Measurements from ENCODE around the gene MAPK8IP2. TPM values are rescaled to one million over a fixed set of nuclear protein-coding genes. Genes with fewer than 3 reads are reported as not detected.

The MAPK8IP2 gene
- total RNA-seq, 1 donor from 2014 or later = 1.7 TPM

DNA sequence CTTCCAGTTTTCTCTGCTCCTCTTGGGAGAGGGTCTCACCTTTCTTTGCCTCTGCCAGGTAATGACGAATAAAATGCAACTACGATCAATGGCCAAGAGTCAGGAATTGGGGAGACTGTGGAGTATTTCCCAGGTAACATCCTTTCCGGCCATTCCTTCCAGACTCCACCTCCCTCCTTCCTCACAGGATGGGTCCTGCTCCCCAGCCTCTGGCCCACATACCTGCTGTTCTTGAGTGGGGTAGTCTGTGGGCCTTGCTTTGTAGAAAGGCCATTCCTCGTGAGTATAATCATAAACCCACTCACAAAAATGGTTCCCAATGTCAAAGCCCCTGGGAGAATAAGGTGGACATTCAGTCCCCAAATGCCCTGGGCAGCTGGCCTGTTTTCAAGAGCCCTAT is 20.8 kb upstream of the MAPK8IP2 start:
- DNase-seq (no peak), ATAC-seq (no peak)
- Histone ChIP-seq H3K27me3 (ENCODE audit: low read depth) (no peaks in the 10 kb centered on the region), H3K36me3 (peaks cover 4% of the 10 kb centered on the region), H3K4me1 (peaks cover 18% of the 10 kb centered on the region), H3K9me3 (no peaks in the 10 kb centered on the region), H3K4me3 (no peak overlapping the region), H3K27ac (no peak overlapping the region)
- intact Hi-C loops (cut with DNase I) = no loop called here
- TF ChIP-seq, protein P1, sequence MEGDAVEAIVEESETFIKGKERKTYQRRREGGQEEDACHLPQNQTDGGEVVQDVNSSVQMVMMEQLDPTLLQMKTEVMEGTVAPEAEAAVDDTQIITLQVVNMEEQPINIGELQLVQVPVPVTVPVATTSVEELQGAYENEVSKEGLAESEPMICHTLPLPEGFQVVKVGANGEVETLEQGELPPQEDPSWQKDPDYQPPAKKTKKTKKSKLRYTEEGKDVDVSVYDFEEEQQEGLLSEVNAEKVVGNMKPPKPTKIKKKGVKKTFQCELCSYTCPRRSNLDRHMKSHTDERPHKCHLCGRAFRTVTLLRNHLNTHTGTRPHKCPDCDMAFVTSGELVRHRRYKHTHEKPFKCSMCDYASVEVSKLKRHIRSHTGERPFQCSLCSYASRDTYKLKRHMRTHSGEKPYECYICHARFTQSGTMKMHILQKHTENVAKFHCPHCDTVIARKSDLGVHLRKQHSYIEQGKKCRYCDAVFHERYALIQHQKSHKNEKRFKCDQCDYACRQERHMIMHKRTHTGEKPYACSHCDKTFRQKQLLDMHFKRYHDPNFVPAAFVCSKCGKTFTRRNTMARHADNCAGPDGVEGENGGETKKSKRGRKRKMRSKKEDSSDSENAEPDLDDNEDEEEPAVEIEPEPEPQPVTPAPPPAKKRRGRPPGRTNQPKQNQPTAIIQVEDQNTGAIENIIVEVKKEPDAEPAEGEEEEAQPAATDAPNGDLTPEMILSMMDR (IDR thresholded peaks at IDR 0.05) = no peak

DNA sequence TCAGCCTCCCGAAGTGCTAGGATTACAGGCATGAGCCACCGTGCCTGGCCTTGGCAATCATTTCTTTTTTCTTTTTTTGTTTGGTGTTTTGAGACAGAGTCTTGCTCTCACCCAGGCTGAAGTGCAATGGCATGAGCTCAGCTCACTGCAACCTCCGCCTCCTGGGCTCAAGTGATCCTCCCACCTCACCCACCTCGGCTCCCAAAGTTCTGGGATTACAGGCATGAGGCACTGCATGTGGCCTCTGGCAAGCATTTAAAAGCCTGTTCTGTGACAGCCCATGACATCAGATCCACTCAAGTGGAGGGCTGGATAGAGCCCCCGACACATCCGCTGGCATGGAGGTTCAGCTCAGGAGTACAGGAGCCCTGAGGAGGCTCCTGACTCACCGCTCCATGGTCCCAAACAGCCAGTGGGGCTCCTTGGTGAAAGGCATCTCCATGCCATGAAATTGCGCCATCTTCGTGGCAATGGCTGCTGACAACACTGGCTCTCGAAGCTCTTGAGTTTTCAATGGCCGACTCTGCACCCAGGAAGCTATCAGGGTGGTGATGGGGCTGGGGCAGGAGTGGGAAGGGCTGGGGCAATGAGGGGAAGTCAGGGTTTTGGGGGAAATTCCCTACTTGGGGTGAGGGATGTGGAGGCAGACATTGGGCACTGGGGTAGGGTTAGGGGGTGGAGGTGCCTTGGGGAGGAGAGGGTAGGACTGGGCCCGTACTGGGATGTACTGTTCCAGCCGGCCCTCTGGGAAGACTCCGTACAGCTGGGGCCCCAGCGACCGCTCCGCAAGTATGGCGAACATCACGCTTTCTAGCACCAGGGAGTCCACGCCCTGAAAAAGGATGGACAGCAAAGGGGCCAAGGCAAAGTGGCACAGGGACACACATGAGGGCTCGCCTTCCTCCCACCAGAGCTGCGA is 19.3 kb upstream of the MAPK8IP2 start:
- peak overlapping the region; percentile 70 for H3K4me3 ChIP-seq
- DNase-seq (peak; percentile 49), ATAC-seq (no peak)
- peaks cover 4% of the 10 kb centered on the region for H3K36me3 ChIP-seq
- no peaks in the 10 kb centered on the region for H3K27me3 ChIP-seq (ENCODE audit: low read depth)
- H3K4me1 ChIP-seq = peaks cover 18% of the 10 kb centered on the region
- TF ChIP-seq, protein P1 (IDR thresholded peaks at IDR 0.05) = no peak
- intact Hi-C loops (cut with DNase I) = no loop called here
- H3K9me3 ChIP-seq = no peaks in the 10 kb centered on the region
- H3K27ac ChIP-seq = peak overlapping the region; percentile 99

DNA sequence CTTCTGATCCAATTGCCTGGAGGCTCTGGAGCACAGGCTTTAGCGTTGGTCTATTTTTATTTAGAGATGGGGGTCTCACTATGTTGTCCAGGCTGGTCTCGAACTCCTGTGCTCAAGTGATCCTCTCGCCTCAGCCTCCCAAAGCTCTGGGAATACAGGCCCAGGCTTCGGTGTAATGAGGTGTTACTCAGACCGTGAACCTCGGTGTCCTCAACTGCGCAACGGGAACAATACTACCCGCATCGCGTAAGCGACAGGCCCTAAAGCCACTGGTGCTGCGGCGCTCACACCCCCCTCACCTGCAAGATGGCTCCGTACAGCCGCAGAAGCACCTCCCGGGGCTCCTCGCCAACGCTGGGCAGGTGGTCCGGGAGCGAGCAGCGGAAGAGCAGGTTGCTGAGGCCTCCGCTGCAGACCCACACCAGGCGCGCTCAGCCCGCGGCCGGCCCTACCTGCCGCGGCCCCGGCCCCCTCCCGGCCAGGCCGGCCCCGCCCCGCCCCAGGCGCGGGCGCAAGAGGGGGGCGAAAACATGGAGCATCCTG is 18.6 kb upstream of the MAPK8IP2 start:
- peak overlapping the region; percentile 99 for H3K27ac ChIP-seq
- no peak for ATAC-seq

DNA sequence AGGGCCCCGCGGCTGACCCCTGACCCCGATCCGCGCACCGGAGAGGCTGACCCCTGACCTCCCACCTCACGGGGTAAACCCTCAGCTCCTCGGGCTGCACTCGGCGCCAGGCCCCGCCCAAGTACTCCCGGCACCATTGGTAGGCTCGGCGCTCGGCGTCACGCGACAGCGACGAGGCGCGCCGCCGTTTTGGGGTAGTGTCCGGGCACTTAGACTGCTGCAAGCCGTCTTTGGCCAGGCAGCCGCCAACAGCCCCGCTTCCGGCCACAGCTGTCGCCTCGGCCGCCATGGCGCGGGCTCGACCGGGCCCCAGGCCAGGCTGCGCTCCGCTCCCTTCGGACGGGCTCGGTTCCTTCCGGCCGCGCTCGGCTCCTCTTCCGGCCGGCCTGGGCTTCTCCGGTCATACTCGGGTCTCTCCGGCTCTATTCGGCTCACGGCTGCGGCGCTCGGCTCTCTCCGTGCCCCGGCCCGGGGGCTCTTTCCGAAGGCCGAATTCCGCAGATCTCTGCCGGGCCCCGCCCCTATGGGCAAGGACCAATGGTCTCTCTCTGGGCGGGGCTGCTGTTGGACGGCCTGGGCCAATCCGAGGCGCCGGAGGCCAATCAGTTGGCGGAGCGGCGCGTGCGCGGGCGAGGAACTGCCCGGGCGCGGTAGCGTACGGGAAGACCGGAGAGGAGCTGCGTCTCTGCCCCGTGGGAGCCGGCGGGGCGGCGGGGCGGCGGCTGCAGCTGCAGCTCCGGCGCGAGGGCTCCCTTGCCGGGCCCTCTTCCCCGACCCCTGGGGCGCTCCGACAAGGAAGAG is 17.9 kb upstream of the MAPK8IP2 start, which contains the start of gene CHKB:
CHKB (minus strand) TSS at position 357 of the 801 bp plus-strand sequence; CDS start at position 289, 68 bp downstream.
- peak; percentile 98 to 99 for ATAC-seq
- intact Hi-C loops (cut with DNase I) = no loop called here

More for the DNA sequence above, 18.6 kb upstream of the MAPK8IP2 start:
- TF ChIP-seq, protein P1 (IDR thresholded peaks at IDR 0.05) = no peak
- intact Hi-C loops (cut with DNase I) = no loop called here
- Histone ChIP-seq H3K4me1 (peaks cover 18% of the 10 kb centered on the region), H3K27me3 (ENCODE audit: low read depth) (no peaks in the 10 kb centered on the region), H3K36me3 (peaks cover 4% of the 10 kb centered on the region), H3K9me3 (no peaks in the 10 kb centered on the region), H3K4me3 (peak overlapping the region; percentile 70)
- no peak for DNase-seq

More for the DNA sequence above, 17.9 kb upstream of the MAPK8IP2 start, which contains the start of gene CHKB:
- H3K27me3 ChIP-seq (ENCODE audit: low read depth) = no peaks in the 10 kb centered on the region
- peak within 1 kb of the TSS; percentile 99 for H3K27ac ChIP-seq
- H3K36me3 ChIP-seq = peaks cover 4% of the 10 kb centered on the region
- DNase-seq = peak; percentile 99
- H3K4me3 ChIP-seq = peak within 1 kb of the TSS; percentile 70
- TF ChIP-seq, protein P1 (IDR thresholded peaks at IDR 0.05) = no peak
- no peaks in the 10 kb centered on the region for H3K9me3 ChIP-seq
- H3K4me1 ChIP-seq = peaks cover 18% of the 10 kb centered on the region
